H1 (cell line): Measurements from ENCODE around the gene UGT2B7. TPM values are rescaled to one million over a fixed set of nuclear protein-coding genes. Genes with fewer than 3 reads are reported as not detected.
"Not testable (repeated sequence)": the region's sequence is repeated elsewhere in the genome, so short reads cannot be mapped to it uniquely, and the experiment has no call there.

ENCODE experiments used
- CTCF ChIA-PET: fragments of 300-600 bp; sonication (Branson Sonifier 250); formaldehyde crosslinking; loops from one replicate; lab custom pipeline; 2021; ENCODE audit not compliant: partially characterized antibody; lab: Charles Lee
- POLR2A ChIA-PET: fragments of 300-600 bp; sonication (Branson Sonifier 250); formaldehyde crosslinking; loops from one replicate; lab custom pipeline; 2021; ENCODE audit warnings: inconsistent platforms; ENCODE audit not compliant: partially characterized antibody; lab: Charles Lee
- DNase-seq, 2 experiments: peaks; one replicate each; pipeline versions ENCODE4 v3.0.0 to v3.0.0-alpha.2; 2010 to 2022; ENCODE audit warnings: low spot score in 2 of 2, low read depth in 1 of 2, mixed read lengths in 1 of 2
- FAIRE-seq: peaks from 2 replicates; lab custom pipeline; 2011; peaks lifted over from hg19 to GRCh38; lab: Jason Lieb, UNC
- H2AFZ ChIP-seq: 2 replicates; pipeline ENCODE4 v1.8.1; 2012; ENCODE audit warnings: low read length, inconsistent platforms
- H2AK5ac ChIP-seq: 2 replicates; pipeline ENCODE4 v1.6.1; 2013; ENCODE audit warnings: low read depth, low read length
- H2BK120ac ChIP-seq: replicated peaks from 2 replicates; pipeline ENCODE3; 2013; ENCODE audit warnings: low read depth, low read length, inconsistent platforms
- H2BK12ac ChIP-seq: 2 replicates; pipeline ENCODE4 v1.6.1; 2013; ENCODE audit warnings: low read depth, low read length
- H2BK15ac ChIP-seq: 2 replicates; pipeline ENCODE4 v1.6.1; 2013; ENCODE audit warnings: low read length
- H2BK20ac ChIP-seq: 2 replicates; pipeline ENCODE4 v1.6.1; 2013; ENCODE audit warnings: low read length
- H2BK5ac ChIP-seq: 2 replicates; pipeline ENCODE4 v1.6.1; 2013; ENCODE audit warnings: low read depth, low read length
- H3K14ac ChIP-seq: 2 replicates; pipeline ENCODE4 v1.6.1; 2013; ENCODE audit warnings: inconsistent platforms; ENCODE audit not compliant: insufficient read length
- H3K18ac ChIP-seq: 2 replicates; pipeline ENCODE4 v1.6.1; 2013; ENCODE audit warnings: low read length; ENCODE audit errors: extremely low read depth
- H3K23ac ChIP-seq: 2 replicates; pipeline ENCODE4 v1.6.1; 2013; ENCODE audit warnings: inconsistent platforms; ENCODE audit not compliant: insufficient read length
- H3K23me2 ChIP-seq: 2 replicates; pipeline ENCODE4 v1.6.1; 2013; ENCODE audit warnings: low read depth, low read length
- H3K27ac ChIP-seq: 2 replicates; pipeline ENCODE4 v1.6.1; 2011; ENCODE audit warnings: low read depth, low read length, inconsistent platforms
- H3K27me3 ChIP-seq, 4 experiments: replicated peaks in 1 of 4; 1 replicate in 1 of 4; 2 replicates in 3 of 4; pipeline versions ENCODE4 v1.6.1 to v1.8.1; 2011 to 2013; ENCODE audit warnings: low read length in 3 of 4, mild to moderate bottlenecking in 3 of 4, inconsistent platforms in 2 of 4, mixed read lengths in 2 of 4, moderate library complexity in 1 of 4; ENCODE audit not compliant: control insufficient read depth in 3 of 4, insufficient read depth in 3 of 4; ENCODE audit errors: extremely low read depth in 1 of 4
- H3K36me3 ChIP-seq, 4 experiments: 2 replicates each; pipeline versions ENCODE4 v1.6.1 to v1.8.1; 2011 to 2013; ENCODE audit warnings: mild to moderate bottlenecking in 4 of 4, low read length in 3 of 4, moderate library complexity in 2 of 4, control low read depth in 1 of 4, inconsistent platforms in 1 of 4; ENCODE audit not compliant: insufficient read depth in 4 of 4, control insufficient read depth in 2 of 4
- H3K4ac ChIP-seq: replicated peaks from 2 replicates; pipeline ENCODE3; 2013; ENCODE audit warnings: low read length, low read depth, mixed read lengths, inconsistent platforms; ENCODE audit not compliant: insufficient read length
- H3K4me1 ChIP-seq, 4 experiments: replicated peaks in 1 of 4; 1 replicate in 1 of 4; 2 replicates in 3 of 4; pipeline versions ENCODE4 v1.6.1 to v1.8.1; 2011 to 2013; ENCODE audit warnings: low read length in 3 of 4, inconsistent platforms in 2 of 4, mixed read lengths in 1 of 4; ENCODE audit not compliant: insufficient read depth in 4 of 4, control insufficient read depth in 3 of 4
- H3K4me2 ChIP-seq, 2 experiments: 2 replicates each; pipeline versions ENCODE4 v1.6.1 to v1.8.1; 2011 to 2013; ENCODE audit warnings: low read depth in 2 of 2, low read length in 2 of 2, control low read depth in 1 of 2, inconsistent platforms in 1 of 2, mild to moderate bottlenecking in 1 of 2; ENCODE audit not compliant: insufficient read depth in 1 of 2
- H3K4me3 ChIP-seq, 4 experiments: fragments of 200-600, 300-600 bp in 1 of 4; sonication (generic), shearing (Covaris generic), sonication (Bioruptor Twin) in 1 of 4; 2 replicates each; pipeline versions ENCODE4 v1.5.1 to v1.8.1; 2011 to 2016; ENCODE audit warnings: low read length in 4 of 4, low read depth in 3 of 4, control low read depth in 2 of 4, inconsistent platforms in 2 of 4, mild to moderate bottlenecking in 2 of 4, mixed read lengths in 1 of 4, moderate library complexity in 1 of 4; ENCODE audit not compliant: insufficient read depth in 2 of 4; ENCODE audit errors: extremely low read depth in 1 of 4
- H3K56ac ChIP-seq: replicated peaks from 2 replicates; pipeline ENCODE3; 2013; ENCODE audit warnings: low read depth, mild to moderate bottlenecking, mixed read lengths, low read length, inconsistent platforms; ENCODE audit not compliant: insufficient read length
- H3K79me1 ChIP-seq: 2 replicates; pipeline ENCODE4 v1.6.1; 2013; ENCODE audit warnings: low read depth, low read length, control low read depth
- H3K79me2 ChIP-seq, 2 experiments: 2 replicates each; pipeline versions ENCODE4 v1.6.1 to v1.8.1; 2012 to 2013; ENCODE audit warnings: low read length in 2 of 2, mild to moderate bottlenecking in 2 of 2, inconsistent platforms in 1 of 2; ENCODE audit not compliant: insufficient read depth in 2 of 2, control insufficient read depth in 1 of 2
- H3K9ac ChIP-seq, 4 experiments: replicated peaks in 1 of 4; 1 replicate in 1 of 4; 2 replicates in 3 of 4; pipeline versions ENCODE4 v1.6.1 to v1.8.1; 2011 to 2013; ENCODE audit warnings: low read depth in 3 of 4, low read length in 3 of 4, control low read depth in 2 of 4, mild to moderate bottlenecking in 2 of 4, moderate library complexity in 2 of 4, inconsistent platforms in 1 of 4; ENCODE audit errors: extremely low read depth in 1 of 4
- H3K9me3 ChIP-seq, 2 experiments: 2 replicates each; pipeline versions ENCODE4 v1.6.1 to v1.8.1; 2012 to 2013; ENCODE audit warnings: mild to moderate bottlenecking in 2 of 2, moderate library complexity in 2 of 2, control low read depth in 1 of 2, inconsistent platforms in 1 of 2, low read depth in 1 of 2, low read length in 1 of 2, mixed read lengths in 1 of 2; ENCODE audit not compliant: insufficient read depth in 2 of 2
- H4K20me1 ChIP-seq, 2 experiments: replicated peaks in 1 of 2; 2 replicates each; pipeline versions ENCODE3 to v1.8.1; 2011 to 2013; ENCODE audit warnings: inconsistent platforms in 2 of 2, low read length in 2 of 2, mild to moderate bottlenecking in 1 of 2; ENCODE audit not compliant: insufficient read depth in 2 of 2, control insufficient read depth in 1 of 2
- H4K5ac ChIP-seq: 2 replicates; pipeline ENCODE4 v1.6.1; 2013; ENCODE audit warnings: low read length, low read depth, mixed read lengths, inconsistent platforms; ENCODE audit not compliant: insufficient read length
- H4K8ac ChIP-seq: 2 replicates; pipeline ENCODE4 v1.8.0; 2013; ENCODE audit warnings: mild to moderate bottlenecking, moderate library complexity, low read length, inconsistent platforms; ENCODE audit not compliant: insufficient read depth; ENCODE audit errors: extremely low read depth
- H4K91ac ChIP-seq: replicated peaks from 2 replicates; pipeline ENCODE3; 2013; ENCODE audit warnings: low read length, mixed read lengths, inconsistent platforms; ENCODE audit not compliant: insufficient read length
- EGR1 ChIP-seq: IDR thresholded peaks from 2 replicates; pipeline ENCODE4 v1.6.1; 2011; ENCODE audit warnings: low read depth, low read length, borderline replicate concordance
- KDM5A ChIP-seq: fragments of 200-600 bp; IDR thresholded peaks from 2 replicates; pipeline ENCODE4 v1.7.1; 2012; ENCODE audit warnings: mild to moderate bottlenecking, low read length, inconsistent platforms, mixed read lengths
- NRF1 ChIP-seq: IDR thresholded peaks from 2 replicates; pipeline ENCODE4 v1.6.1; 2011; ENCODE audit warnings: mild to moderate bottlenecking, low read depth, low read length, improper control_type of control experiment
- POLR2A ChIP-seq, 2 experiments: IDR thresholded peaks; 1 replicate in 1 of 2; 2 replicates in 1 of 2; pipeline ENCODE4 v1.6.1; 2011; ENCODE audit warnings: low read depth in 2 of 2, low read length in 2 of 2, mild to moderate bottlenecking in 2 of 2; ENCODE audit errors: control extremely low read depth in 1 of 2
- RXRA ChIP-seq: IDR thresholded peaks from 2 replicates; pipeline ENCODE4 v1.6.1; 2011; ENCODE audit warnings: low read depth, mild to moderate bottlenecking, low read length, moderate library complexity; ENCODE audit not compliant: insufficient read depth
- SIRT6 ChIP-seq: IDR thresholded peaks from one replicate; pipeline ENCODE4 v1.7.1; 2012; ENCODE audit warnings: low read length, inconsistent platforms
- SUZ12 ChIP-seq: fragments of 200-600 bp; sonication (generic); IDR thresholded peaks from 2 replicates; pipeline ENCODE4 v1.6.1; 2012; ENCODE audit warnings: mild to moderate bottlenecking, inconsistent platforms, low read length, moderate library complexity, mixed read lengths
- TAF1 ChIP-seq: IDR thresholded peaks from 2 replicates; pipeline ENCODE4 v1.6.1; 2011; ENCODE audit warnings: mild to moderate bottlenecking, low read depth, low read length
- TCF12 ChIP-seq: IDR thresholded peaks from 2 replicates; pipeline ENCODE4 v1.6.1; 2011; ENCODE audit warnings: low read depth, mild to moderate bottlenecking, low read length
- YY1 ChIP-seq: IDR thresholded peaks from 2 replicates; pipeline ENCODE4 v1.6.1; 2011; ENCODE audit warnings: low read depth, mild to moderate bottlenecking, low read length
- ZNF274 ChIP-seq: IDR thresholded peaks from 2 replicates; pipeline ENCODE4 v1.7.0; 2012; ENCODE audit warnings: low read length, borderline replicate concordance; ENCODE audit errors: extremely low read depth
- WGBS, 2 experiments: shearing (Covaris generic) in 1 of 2; methylation state at CpG; one replicate each; pipeline versions ENCODE4 v1.1.6 to v1.1.7; 2013 to 2015; ENCODE audit warnings: low lambda C conversion rate in 2 of 2, mixed read lengths in 2 of 2, inconsistent platforms in 1 of 2, low coverage in 1 of 2, missing lambda C conversion rate in 1 of 2; ENCODE audit not compliant: insufficient replicate concordance in 2 of 2, insufficient coverage in 1 of 2, insufficient read length in 1 of 2; ENCODE audit errors: extremely low coverage in 1 of 2, missing lambda C conversion rate in 1 of 2; 5-methylcytosine and 5-hydroxymethylcytosine counted together
- polyA plus RNA-seq, 7 experiments: library from polyadenylated mRNA; depleted of rRNA in 3 of 7; stranded (reverse) in 5 of 7; unstranded in 2 of 7; fragments of >200 nt in 5 of 7; fragments of 200-250 nt in 2 of 7; gene quantifications; 1 replicate in 5 of 7; 2 replicates in 1 of 7; 4 replicates in 1 of 7; pipeline versions ENCODE4 v1.2.1 to v1.2.3, GENCODE V29; 2011 to 2013; ENCODE audit warnings: missing spikeins in 2 of 7, mixed read lengths in 2 of 7
- total RNA-seq: library from RNA; stranded (reverse); fragmentation: NEBNext Ultra II Directional; extraction: Animal tissue kit (Norgen Biotek cat#: 25700); gene quantifications from 2 replicates; pipeline ENCODE4 v1.2.1, GENCODE V29; 2021
- TF ChIP-seq, protein P1 (sequence below): IDR thresholded peaks from 2 replicates; pipeline ENCODE4 v1.6.1; 2011; ENCODE audit warnings: low read depth, mild to moderate bottlenecking, low read length; ENCODE audit not compliant: insufficient read depth

UGT2B7 gene
- total and polyA plus RNA-seq, 2 of the 8 experiments (the other 6 are each of a cell fraction or from before 2014, with no cell fraction given), result not detected

GRCh38 chr4:69099910-69100309, 3.6 kb downstream of the UGT2B7 start (continued):
- TF ChIP-seq ZNF274, result no peak
- TF ChIP-seq YY1, result no peak
- TF ChIP-seq NRF1, result no peak
- no peak for TF ChIP-seq TCF12
- TF ChIP-seq RXRA, result no peak
- TF ChIP-seq EGR1, result no peak
- no peak for TF ChIP-seq TAF1
- TF ChIP-seq POLR2A (IDR thresholded peaks at IDR 0.05; ENCODE audit: control extremely low read depth in 1 of 2, low read depth in 2 of 2, low read length in 2 of 2), result no peak
- no peak for TF ChIP-seq KDM5A
- no peak for TF ChIP-seq SUZ12
- TF ChIP-seq, protein P1, sequence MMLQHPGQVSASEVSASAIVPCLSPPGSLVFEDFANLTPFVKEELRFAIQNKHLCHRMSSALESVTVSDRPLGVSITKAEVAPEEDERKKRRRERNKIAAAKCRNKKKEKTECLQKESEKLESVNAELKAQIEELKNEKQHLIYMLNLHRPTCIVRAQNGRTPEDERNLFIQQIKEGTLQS, result no peak
- TF ChIP-seq SIRT6, result no peak

DNA sequence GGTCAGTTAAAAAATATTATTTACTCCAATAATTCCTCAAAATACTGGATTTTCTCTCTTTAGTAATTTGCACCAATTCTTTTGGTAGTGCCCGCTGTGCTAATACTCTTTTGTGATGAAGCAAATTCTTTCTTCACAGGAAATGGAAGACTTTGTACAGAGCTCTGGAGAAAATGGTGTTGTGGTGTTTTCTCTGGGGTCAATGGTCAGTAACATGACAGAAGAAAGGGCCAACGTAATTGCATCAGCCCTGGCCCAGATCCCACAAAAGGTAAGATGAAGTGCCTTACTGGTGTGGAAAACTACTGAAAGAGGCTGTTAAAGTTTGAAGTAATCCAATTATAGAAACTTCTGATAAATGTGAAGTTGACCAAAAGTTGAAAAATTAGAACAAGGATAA, 6.4 kb downstream of the UGT2B7 start:
- H3K4me3 ChIP-seq, H3K27ac ChIP-seq, H3K9me3 ChIP-seq, H3K79me1 ChIP-seq, H3K4me2 ChIP-seq, H3K23ac ChIP-seq, H3K4me1 ChIP-seq, POLR2A ChIA-PET, H4K20me1 ChIP-seq, H4K91ac ChIP-seq, H3K4ac ChIP-seq, H4K5ac ChIP-seq, H2BK120ac ChIP-seq, H3K27me3 ChIP-seq, H2BK15ac ChIP-seq, H3K23me2 ChIP-seq, H4K8ac ChIP-seq, DNase-seq, FAIRE-seq, H3K18ac ChIP-seq, H3K14ac ChIP-seq, H2BK20ac ChIP-seq, H3K56ac ChIP-seq, H3K79me2 ChIP-seq, H3K36me3 ChIP-seq, H2BK5ac ChIP-seq, H2AK5ac ChIP-seq, H3K9ac ChIP-seq, H2BK12ac ChIP-seq: not testable (repeated sequence)
- CTCF ChIA-PET, result interaction anchor here (0.9 kb wide), 1 partner anchor 53 kb away, joined by 3 read pairs; no protein-coding TSS in a partner anchor
- 0 out of 2 replicates have a peak overlapping the region, but pooled peaks have one; percentile 76 for H2AFZ ChIP-seq
- 100% methylated on average over 2 of the region's 2 CpGs; no CpG with 5 or more reads in 1 of the 2 experiments for WGBS, 2 experiments
